SK-N-SH treated with all-trans-retinoic acid at 6 μM for 48 hours (cell line): ENCODE data around the gene ZMAT1.

Experiments
- ATAC-seq: fragments of 200-7000 bp; cut with Tn5 transposase; 3 replicates; pipeline ENCODE4 v1.9.1; 2020; ENCODE audit warnings: mild to moderate bottlenecking, moderate library complexity
- ARNTL ChIP-seq: fragments of 450-650 bp; formaldehyde crosslinking; IDR thresholded peaks from 2 replicates; pipeline ENCODE4 v1.5.0; 2020; ENCODE audit warnings: low read depth, mild to moderate bottlenecking, moderate library complexity, borderline replicate concordance
- ESRRG ChIP-seq: fragments of 250-450 bp; sonication (Bioruptor Pico); IDR thresholded peaks from 2 replicates; pipeline ENCODE4 v1.6.1; 2021; ENCODE audit warnings: mild to moderate bottlenecking
- GLIS3 ChIP-seq: fragments of 250-450 bp; sonication (Bioruptor Pico); IDR thresholded peaks from 2 replicates; pipeline ENCODE4 v1.5.0; 2020; ENCODE audit warnings: mild to moderate bottlenecking, moderate library complexity
- ISL1 ChIP-seq: fragments of 250-450 bp; sonication (Bioruptor Pico); IDR thresholded peaks from 2 replicates; pipeline ENCODE4 v2.1.2; 2022; ENCODE audit warnings: mild to moderate bottlenecking, moderate library complexity
- OSR1 ChIP-seq: fragments of 250-450 bp; sonication (Bioruptor Pico); IDR thresholded peaks from 2 replicates; pipeline ENCODE4 v1.8.0; 2022; ENCODE audit warnings: moderate library complexity, mild to moderate bottlenecking, inconsistent platforms
- POU6F1 ChIP-seq: fragments of 250-450 bp; sonication (Bioruptor Pico); IDR thresholded peaks from 2 replicates; pipeline ENCODE4 v1.8.0; 2021; ENCODE audit warnings: low read depth, mild to moderate bottlenecking, moderate library complexity, borderline replicate concordance
- PPARA ChIP-seq: fragments of 250-450 bp; sonication (Bioruptor Pico); IDR thresholded peaks from 2 replicates; pipeline ENCODE4 v1.5.0; 2020; ENCODE audit warnings: mild to moderate bottlenecking, borderline replicate concordance
- RARB ChIP-seq: fragments of 250-450 bp; sonication (Bioruptor Pico); IDR thresholded peaks from 2 replicates; pipeline ENCODE4 v1.8.0; 2021; ENCODE audit warnings: mild to moderate bottlenecking, moderate library complexity
- SNAI2 ChIP-seq: fragments of 250-450 bp; sonication (Bioruptor Pico); IDR thresholded peaks from 2 replicates; pipeline ENCODE4 v1.5.0; 2020; ENCODE audit warnings: mild to moderate bottlenecking, moderate library complexity
- TCF4 ChIP-seq: fragments of 250-450 bp; sonication (Bioruptor Pico); IDR thresholded peaks from 2 replicates; pipeline ENCODE4 v1.8.0; 2021; ENCODE audit warnings: mild to moderate bottlenecking, moderate library complexity, borderline replicate concordance
- TOX ChIP-seq: fragments of 250-450 bp; sonication (Bioruptor Pico); IDR thresholded peaks from 2 replicates; pipeline ENCODE4 v1.8.0; 2021; ENCODE audit warnings: mild to moderate bottlenecking, moderate library complexity, borderline replicate concordance
- ZC3H10 ChIP-seq: fragments of 250-450 bp; sonication (Bioruptor Pico); IDR thresholded peaks from 2 replicates; pipeline ENCODE4 v1.5.1; 2021; ENCODE audit warnings: mild to moderate bottlenecking, moderate library complexity
- ZFP3 ChIP-seq: fragments of 250-450 bp; sonication (Bioruptor Pico); IDR thresholded peaks from 2 replicates; pipeline ENCODE4 v1.5.0; 2020; ENCODE audit warnings: mild to moderate bottlenecking, moderate library complexity
- ZFP30 ChIP-seq: fragments of 450-650 bp; formaldehyde crosslinking; IDR thresholded peaks from 2 replicates; pipeline ENCODE4 v1.5.0; 2022; ENCODE audit warnings: mild to moderate bottlenecking, moderate library complexity
- ZNF565 ChIP-seq: fragments of 450-650 bp; formaldehyde crosslinking; conservative IDR thresholded peaks from 2 replicates; pipeline ENCODE4 v1.5.0; 2020; ENCODE audit warnings: low read depth, mild to moderate bottlenecking, moderate library complexity
- ZNF8 ChIP-seq: fragments of 450-650 bp; formaldehyde crosslinking; IDR thresholded peaks from 2 replicates; pipeline ENCODE4 v1.5.0; 2020; ENCODE audit warnings: mild to moderate bottlenecking, moderate library complexity
- TF ChIP-seq, protein P1 (sequence below): fragments of 250-450 bp; sonication (Bioruptor Pico); IDR thresholded peaks from 2 replicates; pipeline ENCODE4 v1.5.0; 2020; ENCODE audit warnings: mild to moderate bottlenecking, moderate library complexity
- TF ChIP-seq, protein P2 (sequence below): fragments of 250-450 bp; sonication (Bioruptor Pico); IDR thresholded peaks from 2 replicates; pipeline ENCODE4 v1.8.0; 2020; ENCODE audit warnings: mild to moderate bottlenecking, moderate library complexity, borderline replicate concordance
- TF ChIP-seq, protein P3 (sequence below): fragments of 250-450 bp; sonication (Bioruptor Pico); IDR thresholded peaks from 2 replicates; pipeline ENCODE4 v1.5.1; 2020; ENCODE audit warnings: low read depth, mild to moderate bottlenecking, moderate library complexity
- TF ChIP-seq, protein P4 (sequence below): fragments of 250-450 bp; sonication (Bioruptor Pico); IDR thresholded peaks from 2 replicates; pipeline ENCODE4 v1.5.1; 2021; ENCODE audit warnings: mild to moderate bottlenecking, moderate library complexity

Gene ZMAT1

DNA sequence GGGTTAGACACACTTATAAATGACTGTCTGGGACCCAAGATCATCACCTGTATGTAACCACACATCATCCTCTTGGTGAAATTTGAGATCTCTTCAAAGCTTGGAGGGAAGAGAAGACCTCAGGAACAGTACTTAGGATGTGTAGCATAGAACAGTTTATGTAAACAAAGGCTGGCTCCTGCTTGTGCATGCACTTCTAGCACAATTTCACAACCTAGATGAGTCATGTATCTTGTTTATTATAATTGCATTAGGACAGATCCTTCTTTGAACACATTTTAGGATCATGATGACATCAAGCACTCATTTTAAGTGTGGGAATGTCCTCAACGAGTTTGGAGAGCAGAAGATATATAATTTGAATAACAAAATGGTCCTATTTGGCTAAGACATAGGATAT, 26.3 kb upstream of the ZMAT1 start:
- TF ChIP-seq POU6F1 (CRISPR knock-in tag) (no peak), PPARA (CRISPR knock-in tag) (no peak), SNAI2 (CRISPR knock-in tag) (no peak), ESRRG (CRISPR knock-in tag) (no peak), ZNF565 (no peak)
- ATAC-seq, result no peak

- TF ChIP-seq ISL1 (CRISPR knock-in tag), result no peak
- TF ChIP-seq ZNF565, result no peak
- TF ChIP-seq ZNF8 (CRISPR knock-in tag), result no peak
- no peak for TF ChIP-seq POU6F1 (CRISPR knock-in tag)
- no peak for TF ChIP-seq OSR1
- no peak for TF ChIP-seq PPARA (CRISPR knock-in tag)
- no peak for TF ChIP-seq ZFP3 (CRISPR knock-in tag)
- TF ChIP-seq, protein P1, sequence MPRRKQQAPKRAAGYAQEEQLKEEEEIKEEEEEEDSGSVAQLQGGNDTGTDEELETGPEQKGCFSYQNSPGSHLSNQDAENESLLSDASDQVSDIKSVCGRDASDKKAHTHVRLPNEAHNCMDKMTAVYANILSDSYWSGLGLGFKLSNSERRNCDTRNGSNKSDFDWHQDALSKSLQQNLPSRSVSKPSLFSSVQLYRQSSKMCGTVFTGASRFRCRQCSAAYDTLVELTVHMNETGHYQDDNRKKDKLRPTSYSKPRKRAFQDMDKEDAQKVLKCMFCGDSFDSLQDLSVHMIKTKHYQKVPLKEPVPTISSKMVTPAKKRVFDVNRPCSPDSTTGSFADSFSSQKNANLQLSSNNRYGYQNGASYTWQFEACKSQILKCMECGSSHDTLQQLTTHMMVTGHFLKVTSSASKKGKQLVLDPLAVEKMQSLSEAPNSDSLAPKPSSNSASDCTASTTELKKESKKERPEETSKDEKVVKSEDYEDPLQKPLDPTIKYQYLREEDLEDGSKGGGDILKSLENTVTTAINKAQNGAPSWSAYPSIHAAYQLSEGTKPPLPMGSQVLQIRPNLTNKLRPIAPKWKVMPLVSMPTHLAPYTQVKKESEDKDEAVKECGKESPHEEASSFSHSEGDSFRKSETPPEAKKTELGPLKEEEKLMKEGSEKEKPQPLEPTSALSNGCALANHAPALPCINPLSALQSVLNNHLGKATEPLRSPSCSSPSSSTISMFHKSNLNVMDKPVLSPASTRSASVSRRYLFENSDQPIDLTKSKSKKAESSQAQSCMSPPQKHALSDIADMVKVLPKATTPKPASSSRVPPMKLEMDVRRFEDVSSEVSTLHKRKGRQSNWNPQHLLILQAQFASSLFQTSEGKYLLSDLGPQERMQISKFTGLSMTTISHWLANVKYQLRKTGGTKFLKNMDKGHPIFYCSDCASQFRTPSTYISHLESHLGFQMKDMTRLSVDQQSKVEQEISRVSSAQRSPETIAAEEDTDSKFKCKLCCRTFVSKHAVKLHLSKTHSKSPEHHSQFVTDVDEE (CRISPR knock-in tag), result no peak
- no peak for TF ChIP-seq SNAI2 (CRISPR knock-in tag)
- no peak for TF ChIP-seq ESRRG (CRISPR knock-in tag)
- TF ChIP-seq TCF4 (CRISPR knock-in tag), result no peak
- no peak for TF ChIP-seq GLIS3 (CRISPR knock-in tag)
- no peak for TF ChIP-seq TOX (CRISPR knock-in tag)
- TF ChIP-seq RARB (CRISPR knock-in tag), result no peak
- TF ChIP-seq, protein P2, sequence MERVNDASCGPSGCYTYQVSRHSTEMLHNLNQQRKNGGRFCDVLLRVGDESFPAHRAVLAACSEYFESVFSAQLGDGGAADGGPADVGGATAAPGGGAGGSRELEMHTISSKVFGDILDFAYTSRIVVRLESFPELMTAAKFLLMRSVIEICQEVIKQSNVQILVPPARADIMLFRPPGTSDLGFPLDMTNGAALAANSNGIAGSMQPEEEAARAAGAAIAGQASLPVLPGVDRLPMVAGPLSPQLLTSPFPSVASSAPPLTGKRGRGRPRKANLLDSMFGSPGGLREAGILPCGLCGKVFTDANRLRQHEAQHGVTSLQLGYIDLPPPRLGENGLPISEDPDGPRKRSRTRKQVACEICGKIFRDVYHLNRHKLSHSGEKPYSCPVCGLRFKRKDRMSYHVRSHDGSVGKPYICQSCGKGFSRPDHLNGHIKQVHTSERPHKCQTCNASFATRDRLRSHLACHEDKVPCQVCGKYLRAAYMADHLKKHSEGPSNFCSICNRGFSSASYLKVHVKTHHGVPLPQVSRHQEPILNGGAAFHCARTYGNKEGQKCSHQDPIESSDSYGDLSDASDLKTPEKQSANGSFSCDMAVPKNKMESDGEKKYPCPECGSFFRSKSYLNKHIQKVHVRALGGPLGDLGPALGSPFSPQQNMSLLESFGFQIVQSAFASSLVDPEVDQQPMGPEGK (CRISPR knock-in tag), result no peak
- TF ChIP-seq ZFP30 (CRISPR knock-in tag), result no peak
- TF ChIP-seq, protein P3, sequence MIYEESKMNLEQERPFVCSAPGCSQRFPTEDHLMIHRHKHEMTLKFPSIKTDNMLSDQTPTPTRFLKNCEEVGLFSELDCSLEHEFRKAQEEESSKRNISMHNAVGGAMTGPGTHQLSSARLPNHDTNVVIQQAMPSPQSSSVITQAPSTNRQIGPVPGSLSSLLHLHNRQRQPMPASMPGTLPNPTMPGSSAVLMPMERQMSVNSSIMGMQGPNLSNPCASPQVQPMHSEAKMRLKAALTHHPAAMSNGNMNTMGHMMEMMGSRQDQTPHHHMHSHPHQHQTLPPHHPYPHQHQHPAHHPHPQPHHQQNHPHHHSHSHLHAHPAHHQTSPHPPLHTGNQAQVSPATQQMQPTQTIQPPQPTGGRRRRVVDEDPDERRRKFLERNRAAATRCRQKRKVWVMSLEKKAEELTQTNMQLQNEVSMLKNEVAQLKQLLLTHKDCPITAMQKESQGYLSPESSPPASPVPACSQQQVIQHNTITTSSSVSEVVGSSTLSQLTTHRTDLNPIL, result no peak
- no peak for TF ChIP-seq ARNTL (CRISPR knock-in tag)
- no peak for TF ChIP-seq ZC3H10 (CRISPR knock-in tag)
- TF ChIP-seq, protein P4, sequence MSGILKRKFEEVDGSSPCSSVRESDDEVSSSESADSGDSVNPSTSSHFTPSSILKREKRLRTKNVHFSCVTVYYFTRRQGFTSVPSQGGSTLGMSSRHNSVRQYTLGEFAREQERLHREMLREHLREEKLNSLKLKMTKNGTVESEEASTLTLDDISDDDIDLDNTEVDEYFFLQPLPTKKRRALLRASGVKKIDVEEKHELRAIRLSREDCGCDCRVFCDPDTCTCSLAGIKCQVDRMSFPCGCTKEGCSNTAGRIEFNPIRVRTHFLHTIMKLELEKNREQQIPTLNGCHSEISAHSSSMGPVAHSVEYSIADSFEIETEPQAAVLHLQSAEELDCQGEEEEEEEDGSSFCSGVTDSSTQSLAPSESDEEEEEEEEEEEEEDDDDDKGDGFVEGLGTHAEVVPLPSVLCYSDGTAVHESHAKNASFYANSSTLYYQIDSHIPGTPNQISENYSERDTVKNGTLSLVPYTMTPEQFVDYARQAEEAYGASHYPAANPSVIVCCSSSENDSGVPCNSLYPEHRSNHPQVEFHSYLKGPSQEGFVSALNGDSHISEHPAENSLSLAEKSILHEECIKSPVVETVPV (CRISPR knock-in tag), result no peak
- ATAC-seq, result no peak
Observed at GRCh38 chrX:101957174-101957573, 25.3 kb upstream of the ZMAT1 start.

GRCh38 chrX:101956556-101956955, 24.7 kb upstream of the ZMAT1 start:
- ATAC-seq, result no peak
- TF ChIP-seq TCF4 (CRISPR knock-in tag) (no peak), POU6F1 (CRISPR knock-in tag) (no peak), OSR1 (no peak), TOX (CRISPR knock-in tag) (no peak), ZFP30 (CRISPR knock-in tag) (no peak), ESRRG (CRISPR knock-in tag) (no peak), ZC3H10 (CRISPR knock-in tag) (no peak), RARB (CRISPR knock-in tag) (no peak), ARNTL (CRISPR knock-in tag) (no peak), GLIS3 (CRISPR knock-in tag) (no peak), ISL1 (CRISPR knock-in tag) (no peak), ZFP3 (CRISPR knock-in tag) (no peak)
